GM21360 (cell line): Measurements from ENCODE around the gene INPP5J.
"Not testable (repeated sequence)": the region's sequence is repeated elsewhere in the genome, so short reads cannot be mapped to it uniquely, and the experiment has no call there.

Experiments used
- ATAC-seq: cut with Tn5 transposase; IDR thresholded peaks from one replicate; pipeline ENCODE4 v1.9.1; 2021; ENCODE audit warnings: mild to moderate bottlenecking, moderate library complexity; ENCODE audit not compliant: unreplicated experiment

Gene INPP5J

GRCh38 chr22:31122532-31123291 lies at the start of gene INPP5J:
Gene INPP5J (plus strand): TSS chr22:31122966. CDS start chr22:31123015, 49 bp downstream.
- no peak for ATAC-seq

GRCh38 chr22:31073125-31073524 lies 49.6 kb upstream of the INPP5J start:
- ATAC-seq = not testable (repeated sequence)

- not testable (repeated sequence) for ATAC-seq
Observed at GRCh38 chr22:31073545-31074145, 49.1 kb upstream of the INPP5J start.

- no peak for ATAC-seq
Observed at GRCh38 chr22:31075961-31076360, 46.8 kb upstream of the INPP5J start.

- no peak for ATAC-seq
Observed at GRCh38 chr22:31077681-31078080, 45.1 kb upstream of the INPP5J start.

GRCh38 chr22:31078389-31078788 lies 44.4 kb upstream of the INPP5J start:
- ATAC-seq = not testable (repeated sequence)

GRCh38 chr22:31079095-31079642 lies 43.6 kb upstream of the INPP5J start:
- no peak for ATAC-seq

GRCh38 chr22:31080164-31080847 lies 42.5 kb upstream of the INPP5J start:
- no peak for ATAC-seq

- peak; percentile 42 for ATAC-seq
Observed at GRCh38 chr22:31080848-31081649, 41.7 kb upstream of the INPP5J start, which contains the start of gene SMTN. Gene SMTN (plus strand): TSS chr22:31081318. CDS start chr22:31083259, 1,941 bp downstream.

- no peak for ATAC-seq
Observed at GRCh38 chr22:31081963-31082605, 40.7 kb upstream of the INPP5J start.

- no peak for ATAC-seq
Observed at GRCh38 chr22:31082606-31083376, 40.0 kb upstream of the INPP5J start.

- ATAC-seq = no peak
Observed at GRCh38 chr22:31083377-31083768, 39.4 kb upstream of the INPP5J start.

GRCh38 chr22:31083923-31084810 lies 38.6 kb upstream of the INPP5J start:
- ATAC-seq = no peak

- peak; percentile 51 for ATAC-seq
Observed at GRCh38 chr22:31084811-31085492, 37.8 kb upstream of the INPP5J start.

- no peak for ATAC-seq
Observed at GRCh38 chr22:31085493-31085824, 37.3 kb upstream of the INPP5J start.

GRCh38 chr22:31085928-31086327 lies 36.8 kb upstream of the INPP5J start:
- ATAC-seq = no peak

- ATAC-seq = no peak
Observed at GRCh38 chr22:31086703-31087330, 35.9 kb upstream of the INPP5J start.
